HG03439 (cell line): Measurements from ENCODE around the gene ZSCAN10.

Source experiments
- ATAC-seq: cut with Tn5 transposase; IDR thresholded peaks from one replicate; pipeline ENCODE4 v1.9.1; 2021; ENCODE audit warnings: mild to moderate bottlenecking, moderate library complexity; ENCODE audit not compliant: unreplicated experiment

The ZSCAN10 gene

DNA sequence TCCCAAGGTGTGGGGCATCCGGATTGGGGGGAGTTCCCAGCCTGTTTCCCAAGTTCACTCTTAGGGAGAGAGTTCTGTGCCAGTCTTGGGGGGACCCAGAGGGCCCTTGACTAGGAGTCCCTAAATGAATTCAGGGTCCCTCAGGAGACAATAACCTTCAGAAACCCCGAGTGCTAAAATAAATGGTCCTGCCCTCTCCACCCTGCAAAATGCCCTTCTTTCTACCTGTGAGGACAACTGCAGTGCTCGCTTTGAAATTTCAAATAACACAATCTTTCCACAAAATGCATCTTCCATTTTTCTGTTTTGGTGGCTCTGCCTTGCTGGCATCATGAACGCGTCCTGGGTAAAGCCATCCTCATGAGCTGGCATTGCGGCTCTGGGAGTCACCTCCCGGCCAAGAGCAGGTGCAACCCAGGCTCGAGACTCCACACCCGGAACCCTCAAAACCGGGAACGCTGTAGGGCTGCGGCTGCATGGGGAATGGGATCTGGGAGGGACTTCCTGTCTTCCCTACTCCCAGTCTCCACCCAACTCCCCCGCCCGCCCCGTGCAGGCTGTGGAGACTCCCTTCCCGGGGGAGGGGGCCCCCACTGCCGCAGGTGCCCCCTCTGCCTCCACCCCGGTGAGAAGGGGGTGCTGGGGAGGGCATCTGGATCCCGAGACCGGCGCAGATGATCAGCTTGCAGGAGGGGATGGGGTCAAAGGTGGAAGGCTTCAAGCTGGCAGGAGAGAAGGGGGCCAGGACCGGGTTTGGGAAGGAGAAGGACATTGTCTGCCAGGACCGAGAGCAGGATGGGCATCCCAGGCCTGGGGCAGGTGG, 13.2 kb upstream of the ZSCAN10 start, which contains the start of gene ZNF205:
TSS of gene ZNF205 (plus strand) at position 529 of the 823 bp plus-strand sequence. CDS start 845 bp downstream, outside the sequence.
- ATAC-seq, result no peak

DNA sequence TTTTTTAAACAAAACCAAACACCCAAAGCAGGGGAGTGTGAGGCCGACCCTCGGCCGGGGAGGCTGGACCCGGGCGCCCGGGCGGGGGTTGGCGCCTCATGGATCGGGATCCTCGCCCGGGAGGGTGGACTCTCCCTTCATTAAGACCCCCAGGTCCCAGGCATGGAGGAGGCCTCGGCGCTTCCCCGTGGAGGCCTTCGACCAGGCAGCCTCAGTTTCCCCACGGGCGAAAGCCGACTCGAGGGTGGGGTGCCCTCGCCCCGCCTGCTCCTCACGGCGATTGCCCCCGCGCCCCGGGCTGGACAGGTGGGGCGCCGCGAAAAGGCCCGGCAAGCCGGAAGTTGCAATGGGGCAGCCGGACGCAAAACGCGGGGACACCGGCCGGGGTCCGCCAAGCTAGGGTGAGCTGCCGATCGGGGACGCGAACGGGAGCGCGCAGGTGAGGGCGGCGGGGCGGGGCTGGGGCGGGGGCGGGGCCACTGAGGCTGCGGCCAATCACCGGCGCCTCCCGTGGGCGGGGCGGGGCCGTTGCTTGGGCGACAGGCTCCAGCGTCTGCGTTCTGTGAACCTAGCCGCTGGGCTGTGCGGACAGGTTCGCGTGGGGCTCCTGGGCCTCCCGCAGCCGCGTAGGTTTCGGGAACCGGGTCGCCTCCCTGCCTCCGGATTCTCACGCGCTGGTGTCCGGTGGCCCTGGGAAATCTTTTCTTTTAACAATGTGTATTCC, 7.3 kb upstream of the ZSCAN10 start:
- peak; percentile 81 for ATAC-seq

DNA sequence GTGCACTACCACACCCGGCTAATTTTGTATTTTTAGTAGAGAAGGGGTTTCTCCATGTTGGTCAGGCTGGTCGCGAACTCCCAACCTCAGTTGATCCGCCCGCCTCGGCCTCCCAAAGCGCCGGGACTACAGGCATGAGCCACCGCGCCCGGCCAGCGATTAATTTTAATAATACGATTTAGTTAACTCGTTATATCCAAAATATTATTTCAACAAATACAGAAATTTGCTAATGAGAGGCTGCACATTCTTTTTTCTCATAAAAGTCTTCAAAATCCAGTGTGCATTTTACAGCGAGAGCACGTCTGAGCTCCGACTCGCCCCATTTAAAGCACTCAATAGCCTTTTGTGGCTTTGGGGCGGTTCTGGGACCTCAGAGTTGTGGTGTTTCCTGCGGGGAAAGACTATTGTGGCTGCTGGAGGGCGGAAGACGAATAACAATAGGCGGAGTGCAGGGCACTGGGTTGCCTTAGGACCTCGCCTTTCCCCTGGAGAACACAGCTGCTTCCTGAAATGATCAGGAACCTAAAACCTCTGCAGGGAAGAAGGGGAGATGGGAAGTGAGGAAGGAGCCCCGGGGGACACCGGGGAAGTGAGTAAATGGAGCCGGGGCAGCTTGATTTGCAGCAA, 2.9 kb upstream of the ZSCAN10 start:
- no peak for ATAC-seq

DNA sequence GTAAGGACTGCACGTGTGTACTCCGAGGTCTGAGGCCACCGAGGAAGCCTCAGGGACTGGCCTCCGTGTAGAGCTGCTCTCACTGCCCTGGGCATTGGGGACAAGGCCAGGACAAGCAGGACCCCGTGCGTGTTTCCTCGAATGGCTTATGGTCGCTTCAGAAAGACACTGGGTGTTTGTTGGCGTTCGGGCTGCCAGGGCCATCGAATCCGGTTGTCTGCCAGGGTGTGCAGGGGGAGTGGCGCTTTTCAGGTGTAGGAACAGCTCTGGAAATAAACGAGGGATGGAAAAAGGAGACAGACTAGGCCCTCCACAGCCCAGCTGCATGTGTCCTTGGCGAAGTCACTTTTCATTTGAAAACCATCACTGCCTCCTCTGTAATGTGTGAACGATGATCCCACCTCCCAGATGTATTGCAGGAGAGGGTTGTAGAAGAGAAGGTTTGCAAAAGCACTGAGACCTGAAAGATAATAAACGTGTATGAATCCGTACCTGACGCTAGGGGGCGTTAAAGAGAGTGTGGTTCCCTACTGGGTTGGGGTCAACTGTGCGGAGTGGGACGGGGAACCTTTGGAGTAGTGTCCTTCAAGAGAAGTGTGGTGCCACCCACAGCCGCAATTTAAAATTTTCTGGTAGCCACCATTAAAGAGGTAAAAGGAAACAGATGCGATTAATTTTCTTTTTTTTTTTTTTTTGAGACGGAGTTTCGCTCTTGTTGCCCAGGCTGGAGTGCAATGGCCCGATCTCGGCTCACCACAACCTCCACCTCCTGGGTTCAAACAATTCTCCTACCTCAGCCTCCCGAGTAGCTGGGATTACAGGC, 2.1 kb upstream of the ZSCAN10 start:
- ATAC-seq, result no peak

DNA sequence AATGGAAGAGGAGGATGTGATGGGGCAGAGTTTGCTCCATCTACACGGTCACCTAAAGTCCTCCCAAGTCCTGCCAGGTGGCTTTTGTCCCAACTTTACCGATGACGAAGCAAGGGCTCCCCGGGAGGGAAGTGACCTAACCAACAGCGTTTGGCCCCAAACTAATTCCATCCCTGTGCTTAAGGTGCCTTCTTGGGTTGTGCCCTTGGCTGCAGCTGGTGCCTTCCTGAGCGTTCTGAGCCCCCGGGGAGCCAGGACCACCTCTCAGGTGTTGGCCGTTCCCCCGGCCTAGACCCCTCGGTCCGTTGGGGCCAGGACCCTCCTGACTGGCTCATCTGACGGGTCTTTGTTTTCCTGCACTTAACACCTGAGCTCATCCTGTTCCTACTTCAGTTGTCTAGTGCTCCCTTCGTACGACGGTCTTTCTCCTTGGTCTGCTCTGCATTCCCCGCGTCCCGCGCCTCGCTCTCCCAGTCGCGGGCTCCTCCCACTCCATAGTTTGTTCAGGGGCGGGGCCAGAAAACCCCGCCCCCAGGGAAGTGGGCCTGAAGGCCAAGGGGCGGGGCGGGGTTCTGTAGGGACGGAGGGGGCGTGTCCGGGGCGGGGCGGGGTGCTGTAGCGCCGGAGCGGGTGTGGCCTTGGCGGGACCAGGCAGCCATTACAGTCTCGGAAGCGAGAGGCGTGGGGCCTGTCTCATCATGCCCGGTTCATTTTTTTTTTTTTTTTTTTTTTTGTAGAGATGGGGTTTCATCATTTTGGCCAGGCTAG, 822 bp upstream of the ZSCAN10 start:
- ATAC-seq, result peak; percentile 63

DNA sequence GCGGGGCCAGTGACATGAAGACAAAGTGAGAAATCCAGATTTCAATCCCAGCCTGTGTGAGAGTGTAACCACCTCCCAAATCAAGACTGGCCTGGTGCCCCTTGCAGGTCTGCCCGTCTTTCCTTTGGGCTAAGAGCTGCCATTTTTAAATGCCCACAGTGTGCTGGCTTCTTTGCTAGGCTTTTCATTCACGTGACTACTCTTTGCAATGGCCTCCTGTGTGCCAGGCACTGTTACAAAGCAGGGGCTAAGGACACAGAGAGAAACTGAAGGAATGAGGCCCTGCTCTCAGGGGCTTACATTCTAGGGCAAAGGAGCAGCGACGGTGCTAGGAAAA, 269 bp upstream of the ZSCAN10 start:
- ATAC-seq, result no peak

DNA sequence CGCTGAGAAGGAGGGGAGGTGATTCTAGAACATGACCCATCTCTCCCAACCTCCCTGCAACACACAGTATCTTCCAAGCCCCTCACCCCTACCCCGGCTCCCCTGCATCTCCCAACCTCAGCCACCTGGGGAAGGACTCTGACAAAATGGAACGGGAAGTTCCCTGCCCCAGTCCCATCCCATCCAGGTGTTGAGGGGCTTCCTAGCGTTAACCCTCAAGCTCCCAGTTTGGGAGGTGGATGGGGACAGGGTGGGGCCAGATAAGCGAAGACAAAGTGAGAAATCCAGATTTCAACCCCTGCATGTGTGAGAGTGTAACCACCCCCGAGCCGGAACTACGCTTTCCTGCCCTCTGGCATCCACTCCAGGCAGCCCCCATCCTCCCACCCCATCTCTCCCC, 1.8 kb downstream of the ZSCAN10 start:
- no peak for ATAC-seq

DNA sequence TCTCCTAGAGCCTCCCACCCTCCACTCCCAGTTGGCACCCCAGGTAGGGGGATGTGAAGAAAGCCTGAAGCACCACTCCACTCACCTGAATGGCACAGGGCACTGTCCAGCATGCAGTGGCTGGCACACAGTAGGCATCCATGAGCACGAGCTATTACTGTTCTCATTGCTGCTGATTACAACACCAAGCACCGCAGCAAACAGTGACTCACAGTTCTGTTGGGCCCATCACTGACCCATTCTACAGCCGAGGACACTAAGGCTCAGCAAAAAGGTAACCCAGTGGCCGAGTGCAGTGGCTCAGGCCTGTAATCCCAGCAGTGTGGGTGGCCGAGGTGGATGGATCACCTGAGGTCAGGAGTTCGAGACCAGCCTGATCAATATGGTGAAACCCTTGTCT, 2.7 kb downstream of the ZSCAN10 start:
- no peak for ATAC-seq

DNA sequence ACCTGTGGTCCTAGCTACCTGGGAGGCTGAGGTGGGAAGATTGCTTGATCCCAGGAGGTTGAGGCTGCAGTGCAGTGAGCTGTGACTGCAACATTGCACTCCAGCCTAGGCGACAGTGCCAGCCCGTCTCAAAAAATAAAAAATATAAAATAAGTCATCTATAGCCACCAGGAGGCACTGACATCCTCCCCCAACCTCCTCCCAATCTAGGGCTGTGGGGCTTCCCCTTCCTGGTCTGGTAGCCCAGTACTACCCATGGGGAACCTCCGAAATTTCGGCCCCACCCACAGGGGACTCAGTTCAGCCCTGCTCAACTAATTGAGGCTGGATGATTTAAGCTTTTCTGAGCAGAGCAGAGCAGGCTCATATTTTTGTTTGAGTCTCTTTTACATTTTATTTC, 3.2 kb downstream of the ZSCAN10 start:
- no peak for ATAC-seq

DNA sequence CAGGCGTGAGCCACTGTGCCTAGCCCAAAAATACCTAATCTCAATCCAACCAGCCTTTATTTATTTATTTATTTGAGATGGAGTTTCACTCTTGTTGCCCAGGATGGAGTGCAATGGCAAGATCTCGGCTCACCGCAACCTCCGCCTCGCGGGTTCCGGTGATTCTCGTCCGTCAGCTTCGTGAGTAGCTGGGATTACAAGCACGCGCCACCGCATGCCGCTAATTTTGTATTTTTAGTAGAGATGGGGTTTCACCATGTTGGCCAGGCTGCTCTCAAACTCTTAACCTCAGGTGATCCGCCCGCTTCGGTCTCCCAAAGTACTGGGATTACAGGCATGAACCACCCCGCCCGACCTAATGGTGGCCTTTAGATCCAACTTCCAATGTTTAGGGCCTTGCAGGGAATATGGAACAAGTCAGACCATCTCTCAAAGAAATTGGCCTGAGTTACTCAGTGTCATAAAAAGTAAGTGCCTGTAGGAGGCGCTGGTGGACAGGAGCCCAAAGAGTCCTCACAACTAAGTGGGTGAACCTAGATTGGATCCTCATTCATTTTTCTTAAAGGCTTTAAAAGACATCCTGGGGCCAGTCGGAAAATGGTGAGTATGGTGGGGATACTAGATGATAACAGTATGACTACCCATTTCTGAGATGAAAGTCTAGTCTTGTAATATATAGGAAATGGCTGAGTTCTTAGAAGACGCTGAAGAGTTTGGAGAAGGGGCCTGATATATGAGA, 4.6 kb downstream of the ZSCAN10 start:
- ATAC-seq, result no peak

DNA sequence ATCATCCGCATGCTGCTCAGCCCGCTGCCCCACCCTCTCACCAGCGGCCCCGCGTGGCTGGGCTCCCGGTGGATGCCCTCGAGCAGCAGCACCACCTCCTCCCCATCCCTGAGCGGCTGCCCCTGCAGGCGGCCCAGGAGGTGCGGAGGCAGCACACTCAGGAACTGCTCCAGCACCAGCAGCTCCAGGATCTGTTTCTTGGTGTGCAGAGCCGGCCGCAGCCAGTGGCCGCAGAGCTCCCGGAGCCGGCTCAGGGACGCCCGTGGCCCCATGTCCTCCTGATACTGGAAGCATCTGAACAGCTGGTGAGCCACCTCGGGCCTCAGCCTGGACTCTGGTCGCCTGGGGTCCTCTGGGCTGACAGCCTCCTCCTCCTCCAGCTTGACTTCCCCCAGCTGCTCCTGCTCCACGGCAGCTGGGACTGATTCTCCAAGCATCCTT, 6.6 kb downstream of the ZSCAN10 start:
- ATAC-seq, result no peak

DNA sequence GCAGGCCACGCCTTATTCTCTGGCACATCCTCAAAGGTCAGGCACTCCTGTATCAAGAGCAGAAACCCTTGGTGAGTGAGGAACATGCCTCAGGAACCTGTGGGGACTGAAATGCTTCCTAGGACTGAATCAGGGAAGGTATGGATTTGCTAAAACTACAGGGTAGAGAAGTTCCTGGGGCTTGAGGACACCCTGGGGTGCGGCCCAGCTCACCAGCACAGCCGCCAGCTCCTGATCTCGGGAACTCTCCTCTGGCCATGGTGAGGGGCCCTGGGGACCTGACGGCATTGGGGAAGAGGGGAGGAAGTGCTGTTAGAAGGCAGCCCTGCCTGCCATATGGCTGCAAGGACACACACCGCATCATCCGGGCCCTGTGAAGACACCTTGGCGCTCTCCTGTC, 7.5 kb downstream of the ZSCAN10 start:
- no peak for ATAC-seq

DNA sequence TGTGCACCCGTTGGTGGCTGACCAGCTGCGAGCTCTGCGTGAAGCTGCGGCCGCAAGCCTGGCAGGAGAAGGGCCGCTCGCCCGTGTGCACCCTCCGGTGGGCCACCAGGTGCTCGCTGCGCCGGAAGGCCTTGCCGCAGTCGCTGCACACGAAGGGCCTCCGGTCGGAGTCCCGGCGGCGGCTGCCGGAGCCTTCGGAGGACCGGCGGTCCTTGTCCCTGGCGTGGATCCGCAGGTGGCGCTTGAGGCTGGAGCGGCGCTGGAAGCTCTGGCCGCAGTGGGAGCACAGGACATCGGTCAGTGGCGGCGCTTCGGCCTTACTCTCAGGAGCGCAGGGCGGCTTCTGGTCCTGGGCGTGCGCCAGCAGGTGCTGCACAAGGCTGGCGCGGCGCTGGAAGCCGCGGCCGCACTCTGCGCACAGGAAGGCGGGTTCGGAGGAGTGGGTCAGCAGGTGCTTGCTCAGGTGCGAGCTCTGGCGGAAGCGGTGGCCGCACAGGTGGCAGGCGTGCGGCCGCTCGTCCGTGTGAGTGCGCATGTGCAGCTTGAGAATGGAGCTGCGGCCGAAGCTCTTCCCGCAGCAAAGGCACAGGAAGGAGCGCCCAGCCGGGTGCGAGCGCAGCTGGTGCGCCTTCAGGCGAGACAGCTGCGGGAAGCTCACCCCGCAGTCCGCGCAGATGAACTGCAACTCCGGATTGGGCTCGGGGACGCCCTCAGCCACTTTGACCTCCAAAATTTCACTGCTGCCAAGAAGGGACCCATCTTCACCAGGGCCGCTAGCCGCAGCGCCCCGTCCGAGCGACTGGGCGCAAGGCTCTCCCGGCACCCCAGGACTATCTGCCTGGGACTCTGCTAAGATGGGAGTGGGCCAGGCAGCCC, 9.1 kb downstream of the ZSCAN10 start:
- no peak for ATAC-seq

DNA sequence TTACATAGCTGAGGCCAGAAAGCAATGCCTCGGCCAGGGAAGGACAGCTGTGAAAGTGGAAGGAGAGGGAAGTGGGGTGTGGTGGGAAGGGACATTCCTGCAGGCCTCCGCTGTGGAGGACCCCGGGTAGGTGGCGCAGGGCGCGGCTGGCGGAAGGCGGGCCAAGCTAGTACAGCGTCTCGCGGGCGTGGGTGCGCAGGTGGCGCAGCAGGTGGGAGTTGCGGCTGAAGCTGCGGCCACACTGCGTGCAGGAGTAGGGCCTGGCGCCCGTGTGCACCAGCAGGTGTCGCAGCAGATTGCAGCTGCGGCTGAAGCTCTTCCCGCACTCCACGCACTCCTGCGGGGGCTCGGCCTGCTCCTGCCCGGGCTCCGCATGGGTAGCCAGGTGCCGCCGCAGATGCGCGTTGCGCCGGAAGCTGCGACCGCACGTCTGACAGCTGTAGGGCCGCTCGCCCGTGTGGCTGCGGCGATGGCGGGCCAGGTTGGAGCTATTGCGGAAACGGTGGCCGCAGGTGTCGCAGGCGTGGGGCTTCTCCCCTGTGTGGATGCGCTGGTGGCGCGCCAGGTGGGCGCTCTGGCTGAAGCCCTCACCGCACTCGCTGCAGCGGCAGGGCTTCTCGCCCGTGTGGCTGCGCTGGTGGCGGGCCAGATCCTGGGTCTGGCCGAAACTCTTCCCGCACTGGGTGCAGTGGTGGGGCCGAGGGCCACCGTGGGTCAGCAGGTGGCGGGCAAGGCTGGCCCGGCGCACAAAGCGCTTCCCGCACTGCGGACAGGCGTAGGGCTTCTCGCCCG, 10.0 kb downstream of the ZSCAN10 start:
- ATAC-seq, result no peak

DNA sequence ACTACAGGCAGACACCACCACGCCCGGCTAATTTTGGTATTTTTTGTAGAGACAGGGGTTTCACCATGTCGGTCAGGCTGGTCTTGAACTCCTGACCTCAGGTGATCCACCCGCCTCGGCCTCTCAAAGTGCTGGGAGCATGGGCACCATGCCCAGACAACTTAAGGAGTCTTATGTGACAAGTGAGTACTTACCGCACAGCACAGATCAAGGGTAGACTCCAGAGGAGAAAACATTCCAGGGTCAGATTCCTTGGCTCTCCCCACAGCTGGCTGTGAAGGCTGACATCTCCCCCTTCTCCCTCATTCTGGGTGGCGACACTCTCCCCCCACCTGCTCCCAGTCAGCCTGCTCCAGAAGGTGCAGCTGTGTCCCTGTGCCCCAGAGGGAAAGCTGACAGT, 10.6 kb downstream of the ZSCAN10 start:
- no peak for ATAC-seq

DNA sequence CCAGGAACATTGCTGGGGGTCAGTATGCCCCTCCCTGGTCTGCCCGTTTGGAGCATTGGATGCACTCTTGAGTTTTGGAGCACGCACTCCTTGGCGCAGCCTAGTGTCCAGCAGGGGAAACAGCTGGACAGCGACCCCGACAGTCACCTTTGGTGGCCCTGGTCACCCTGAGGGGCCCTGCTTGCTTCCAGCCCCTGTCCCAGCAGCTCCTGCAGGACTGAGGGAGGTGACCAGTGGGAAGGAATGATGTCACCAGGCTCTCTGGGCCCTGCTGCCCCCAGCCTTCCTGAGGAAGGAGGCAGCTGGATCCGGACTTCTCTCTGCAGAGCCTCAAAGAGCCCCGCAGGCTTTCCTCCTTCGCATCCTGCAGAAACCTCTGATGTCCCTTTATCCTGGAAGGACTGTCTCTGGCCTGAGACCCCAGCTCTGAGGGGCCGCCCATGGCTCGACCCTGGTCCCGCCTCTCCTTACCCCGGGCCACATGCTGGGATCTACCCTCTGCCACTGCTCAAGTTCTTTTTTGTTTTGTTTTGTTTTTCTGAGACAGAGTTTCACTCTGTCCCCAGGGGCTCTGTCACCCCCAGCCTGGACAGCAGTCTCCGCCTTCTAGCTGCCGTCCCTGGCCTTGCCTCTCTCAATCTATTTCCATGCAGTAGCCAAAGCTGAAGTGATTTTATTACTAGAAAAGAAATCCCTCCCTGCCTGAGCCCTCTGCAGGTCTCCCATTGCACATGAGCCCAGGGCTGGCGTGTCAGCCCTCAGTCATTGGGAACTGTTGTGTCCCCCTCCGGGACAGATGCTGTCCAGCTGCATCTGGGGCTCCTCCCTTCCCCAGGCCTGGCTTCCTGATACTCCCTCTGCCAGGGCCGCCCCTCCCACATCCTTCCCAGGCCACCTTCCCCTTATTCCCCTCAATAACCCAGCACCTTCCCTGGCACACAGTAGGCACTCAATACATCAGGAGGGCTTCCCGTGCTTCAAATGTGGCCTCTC, 11.6 kb downstream of the ZSCAN10 start:
- no peak for ATAC-seq
